ENCODE measurements around the gene ITPKC. TPM values are rescaled to one million over a fixed set of nuclear protein-coding genes. Genes with fewer than 3 reads are reported as not detected.

ITPKC gene
- total RNA-seq, 2 donors from 2014 or later = 15.8 to 22.0 TPM

GRCh38 chr19:40690050-40690692 is 26.7 kb upstream of the ITPKC start, which contains the start of gene NUMBL:
NUMBL (minus strand) TSS chr19:40690651; CDS start chr19:40690483, 168 bp downstream.
- no peaks in the 10 kb centered on the region for H3K27me3 ChIP-seq
- DNase-seq = no peak
- peak within 1 kb of the TSS; percentile 53 for H3K4me3 ChIP-seq
- H3K27ac ChIP-seq = peak within 1 kb of the TSS; percentile 69
- peak within 1 kb of the TSS; percentile 68 to 83 for H3K9ac ChIP-seq (ENCODE audit: low read depth in 2 of 2, low read length in 2 of 2)
- H3K9me3 ChIP-seq = no peaks in the 10 kb centered on the region
- TF ChIP-seq CTCF (IDR thresholded peaks at IDR 0.05) = no peak
- no peaks in the 10 kb centered on the region for H3K36me3 ChIP-seq
- intact Hi-C loops (cut with DNase I) = no loop called here
- no peaks in the 10 kb centered on the region for H3K4me1 ChIP-seq

- H3K4me1 ChIP-seq = no peaks in the 10 kb centered on the region
- H3K9me3 ChIP-seq = no peaks in the 10 kb centered on the region
- no peak for TF ChIP-seq CTCF (IDR thresholded peaks at IDR 0.05)
- H3K9ac ChIP-seq (ENCODE audit: low read depth in 2 of 2, low read length in 2 of 2) = peak overlapping the region; percentile 68 to 83
- peak overlapping the region; percentile 69 for H3K27ac ChIP-seq
- no peaks in the 10 kb centered on the region for H3K36me3 ChIP-seq
- no peaks in the 10 kb centered on the region for H3K27me3 ChIP-seq
- intact Hi-C loops (cut with DNase I) = no loop called here
- DNase-seq = peak; percentile 97
- peak overlapping the region; percentile 53 for H3K4me3 ChIP-seq
These were observed 26.1 kb upstream of the ITPKC start for GRCh38 chr19:40690693-40691420.

GRCh38 chr19:40691421-40692211 is 25.3 kb upstream of the ITPKC start:
- DNase-seq = no peak
- no peaks in the 10 kb centered on the region for H3K27me3 ChIP-seq
- no peaks in the 10 kb centered on the region for H3K9me3 ChIP-seq
- H3K9ac ChIP-seq (ENCODE audit: low read depth in 2 of 2, low read length in 2 of 2) = peak overlapping the region; percentile 68 to 83
- no peak for TF ChIP-seq CTCF (IDR thresholded peaks at IDR 0.05)
- H3K27ac ChIP-seq = peak overlapping the region; percentile 69
- intact Hi-C loops (cut with DNase I) = no loop called here
- no peaks in the 10 kb centered on the region for H3K36me3 ChIP-seq
- no peak overlapping the region for H3K4me3 ChIP-seq
- no peaks in the 10 kb centered on the region for H3K4me1 ChIP-seq

GRCh38 chr19:40692212-40692551 is 24.7 kb upstream of the ITPKC start:
- no peak for TF ChIP-seq CTCF (IDR thresholded peaks at IDR 0.05)
- no peaks in the 10 kb centered on the region for H3K9me3 ChIP-seq
- no peak for DNase-seq
- H3K9ac ChIP-seq (ENCODE audit: low read depth in 2 of 2, low read length in 2 of 2) = no peak overlapping the region
- no peaks in the 10 kb centered on the region for H3K27me3 ChIP-seq
- no peaks in the 10 kb centered on the region for H3K4me1 ChIP-seq
- no peak overlapping the region for H3K4me3 ChIP-seq
- no peak overlapping the region for H3K27ac ChIP-seq
- intact Hi-C loops (cut with DNase I) = no loop called here
- H3K36me3 ChIP-seq = no peaks in the 10 kb centered on the region

GRCh38 chr19:40693150-40693788 is 23.6 kb upstream of the ITPKC start:
- Histone ChIP-seq H3K4me3 (no peak overlapping the region), H3K36me3 (no peaks in the 10 kb centered on the region), H3K9ac (ENCODE audit: low read depth in 2 of 2, low read length in 2 of 2) (no peak overlapping the region), H3K27me3 (no peaks in the 10 kb centered on the region), H3K9me3 (no peaks in the 10 kb centered on the region), H3K4me1 (no peaks in the 10 kb centered on the region), H3K27ac (no peak overlapping the region)
- DNase-seq = no peak
- TF ChIP-seq CTCF (IDR thresholded peaks at IDR 0.05) = no peak
- intact Hi-C loops (cut with DNase I) = no loop called here
